ENCODE data around the gene TOGARAM2. TPM values are rescaled to one million over a fixed set of nuclear protein-coding genes. Genes with fewer than 3 reads are reported as not detected.
A peak's percentile ranks its signal among the peaks of the same experiment; 100 is the strongest.

TOGARAM2 gene
- total and polyA plus RNA-seq, 8 donors, result 0.43 to 3.5 (median 0.89) TPM; not detected in 1

DNA sequence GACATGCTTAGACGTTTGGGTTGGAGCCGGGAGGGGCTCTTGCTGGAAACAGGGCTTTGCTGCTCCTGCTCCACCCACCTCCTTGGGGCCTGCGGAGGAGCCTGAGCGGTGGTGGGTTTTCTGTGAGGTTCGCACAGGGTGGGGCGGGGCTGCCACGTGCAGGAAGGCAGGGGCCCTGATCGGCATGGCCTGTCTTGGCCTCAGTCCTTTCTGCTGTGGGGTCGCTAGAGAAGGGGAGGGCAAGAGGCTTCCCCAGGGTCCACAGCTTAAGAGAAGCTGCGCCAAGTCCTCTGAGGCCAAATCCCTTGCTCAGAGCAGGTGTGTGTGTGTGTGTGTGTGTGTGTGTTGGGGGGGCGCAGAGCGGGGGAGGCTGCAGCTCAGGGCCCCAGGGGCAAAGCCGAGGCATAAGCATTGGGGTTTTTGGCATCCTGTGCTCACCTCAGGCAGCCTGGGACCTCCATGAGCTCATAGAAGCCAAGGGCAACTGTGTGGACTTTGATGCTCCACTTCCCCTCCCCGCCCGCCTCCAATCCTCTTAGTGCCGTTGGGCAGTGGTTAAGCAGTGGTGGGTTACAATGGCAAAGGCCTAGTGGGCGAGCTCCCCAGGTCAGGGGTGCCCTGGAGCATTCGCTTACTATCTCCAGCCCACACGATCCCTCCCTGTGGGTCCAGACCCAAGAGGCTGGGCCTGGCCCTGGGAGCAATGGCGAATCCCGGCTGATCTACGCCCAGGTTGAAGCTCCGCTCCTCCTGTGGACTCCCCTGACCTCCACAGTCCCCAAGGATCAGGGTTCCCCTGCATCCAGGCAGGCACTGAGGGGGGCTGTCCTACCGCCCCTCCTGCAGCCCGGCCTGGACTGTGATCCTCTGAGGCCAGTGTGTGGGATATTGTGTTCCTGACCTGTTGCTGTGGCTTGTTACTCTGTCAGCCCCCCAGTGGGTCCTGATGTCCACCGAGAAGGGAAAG is 28.9 kb downstream of the TOGARAM2 start:
- H3K27ac ChIP-seq, result peak overlapping the region; percentile 28 to 79 (median 68)
- intact Hi-C loops (cut with DNase I; ENCODE audit: low total_unique reads), result no loop called here
- DNase-seq, result peak in 1 of 2 donors; percentile 34
- WGBS, 5 donors, result 75 to 88% (median 76%) methylated on average over 18 to 26 of the region's 26 CpGs
- no peaks in the 10 kb centered on the region for H3K27me3 ChIP-seq
- no peaks in the 10 kb centered on the region for H3K36me3 ChIP-seq
- H3K4me1 ChIP-seq, result peaks cover 23 to 48% (median 30%) of the 10 kb centered on the region in 4 donors
- no peak overlapping the region for H3K4me3 ChIP-seq
- TF ChIP-seq, protein P1, sequence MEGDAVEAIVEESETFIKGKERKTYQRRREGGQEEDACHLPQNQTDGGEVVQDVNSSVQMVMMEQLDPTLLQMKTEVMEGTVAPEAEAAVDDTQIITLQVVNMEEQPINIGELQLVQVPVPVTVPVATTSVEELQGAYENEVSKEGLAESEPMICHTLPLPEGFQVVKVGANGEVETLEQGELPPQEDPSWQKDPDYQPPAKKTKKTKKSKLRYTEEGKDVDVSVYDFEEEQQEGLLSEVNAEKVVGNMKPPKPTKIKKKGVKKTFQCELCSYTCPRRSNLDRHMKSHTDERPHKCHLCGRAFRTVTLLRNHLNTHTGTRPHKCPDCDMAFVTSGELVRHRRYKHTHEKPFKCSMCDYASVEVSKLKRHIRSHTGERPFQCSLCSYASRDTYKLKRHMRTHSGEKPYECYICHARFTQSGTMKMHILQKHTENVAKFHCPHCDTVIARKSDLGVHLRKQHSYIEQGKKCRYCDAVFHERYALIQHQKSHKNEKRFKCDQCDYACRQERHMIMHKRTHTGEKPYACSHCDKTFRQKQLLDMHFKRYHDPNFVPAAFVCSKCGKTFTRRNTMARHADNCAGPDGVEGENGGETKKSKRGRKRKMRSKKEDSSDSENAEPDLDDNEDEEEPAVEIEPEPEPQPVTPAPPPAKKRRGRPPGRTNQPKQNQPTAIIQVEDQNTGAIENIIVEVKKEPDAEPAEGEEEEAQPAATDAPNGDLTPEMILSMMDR (IDR thresholded peaks at IDR 0.05), result no peak
- TF ChIP-seq EP300 (IDR thresholded peaks at IDR 0.05), result no peak
- TF ChIP-seq POLR2A (IDR thresholded peaks at IDR 0.05), result no peak
- TF ChIP-seq POLR2AphosphoS5 (IDR thresholded peaks at IDR 0.05), result no peak
- H3K9me3 ChIP-seq, result no peaks in the 10 kb centered on the region

DNA sequence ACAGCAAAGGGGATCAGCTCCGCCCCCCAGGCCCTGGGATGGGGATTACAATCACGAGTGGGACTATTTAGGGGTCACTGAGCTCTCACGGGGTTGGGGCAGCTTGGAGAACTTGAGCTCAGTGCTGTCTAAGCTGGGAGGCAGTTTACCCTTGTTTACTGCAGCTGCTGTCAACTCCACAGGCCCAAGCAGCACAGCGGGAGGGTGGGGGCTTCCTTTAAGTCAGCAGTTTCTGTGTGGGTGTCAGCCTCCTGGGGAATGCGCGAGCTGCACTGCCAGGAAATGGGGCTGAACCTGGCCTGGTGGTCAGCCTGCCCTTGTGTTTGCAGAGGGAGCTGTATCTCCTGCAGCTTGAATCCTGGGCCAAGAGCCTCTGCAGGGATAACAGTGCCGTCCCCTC is 29.8 kb downstream of the TOGARAM2 start:
- 33 to 56% (median 42%) methylated on average over 7 of the region's 7 CpGs for whole genome bisulfite sequencing, 5 donors
- Histone ChIP-seq H3K9me3 (no peaks in the 10 kb centered on the region), H3K4me1 (peaks cover 23 to 58% (median 30%) of the 10 kb centered on the region in 4 donors), H3K27me3 (no peaks in the 10 kb centered on the region), H3K27ac (peak overlapping the region; percentile 58 to 79 (median 68)), H3K4me3 (no peak overlapping the region), H3K36me3 (no peaks in the 10 kb centered on the region)
- TF ChIP-seq POLR2AphosphoS5 (IDR thresholded peaks at IDR 0.05) (no peak), EP300 (IDR thresholded peaks at IDR 0.05) (no peak), POLR2A (IDR thresholded peaks at IDR 0.05) (no peak)
- TF ChIP-seq, protein P1 (IDR thresholded peaks at IDR 0.05), result no peak
- DNase-seq, result peak; percentile 38 to 84
- intact Hi-C loops (cut with DNase I; ENCODE audit: low total_unique reads), result no loop called here

DNA sequence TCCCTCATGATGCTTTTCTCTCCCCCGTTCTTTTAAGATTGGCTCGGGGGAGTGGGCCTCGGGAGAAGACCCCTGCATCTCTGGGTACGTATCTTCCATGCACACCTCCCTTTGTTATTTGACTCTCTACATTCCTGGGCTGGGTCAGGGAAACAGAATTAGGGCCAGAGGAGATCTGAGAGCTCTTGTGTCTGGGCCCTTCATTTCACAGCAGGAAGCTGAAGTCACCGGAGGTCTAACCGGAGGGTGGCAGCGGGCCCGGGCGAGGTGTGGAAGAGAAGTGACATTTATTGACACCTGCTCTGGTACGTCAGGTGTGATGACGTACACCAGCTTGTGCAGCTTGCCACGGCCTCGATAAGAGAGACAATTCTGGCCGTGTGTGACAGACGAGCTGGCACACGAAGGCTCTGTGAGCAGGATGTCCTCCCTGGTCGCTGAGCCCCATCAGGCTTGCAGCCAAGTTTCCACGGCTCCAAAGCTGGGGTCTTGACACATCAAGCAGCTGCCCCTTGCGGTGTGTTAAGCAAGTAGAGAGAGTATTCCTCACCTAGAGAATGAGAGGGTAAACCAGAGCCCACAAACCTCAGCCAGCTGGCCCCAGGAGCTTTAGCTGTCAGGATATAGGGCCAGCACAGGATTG is 30.4 kb downstream of the TOGARAM2 start:
- TF ChIP-seq POLR2A (IDR thresholded peaks at IDR 0.05), result no peak
- no peak for TF ChIP-seq EP300 (IDR thresholded peaks at IDR 0.05)
- peak in 2 of 3 donors; percentile 52 to 56 for TF ChIP-seq POLR2AphosphoS5 (IDR thresholded peaks at IDR 0.05)
- TF ChIP-seq, protein P1 (IDR thresholded peaks at IDR 0.05), result no peak
- Histone ChIP-seq H3K36me3 (no peaks in the 10 kb centered on the region), H3K4me1 (peaks cover 23 to 64% (median 30%) of the 10 kb centered on the region in 4 donors), H3K27ac (peak overlapping the region; percentile 58 to 79 (median 68)), H3K9me3 (no peaks in the 10 kb centered on the region), H3K27me3 (no peaks in the 10 kb centered on the region), H3K4me3 (no peak overlapping the region)
- intact Hi-C loops (cut with DNase I; ENCODE audit: low total_unique reads), result no loop called here
- 21 to 36% (median 25%) methylated on average over 13 to 19 of the region's 19 CpGs for WGBS, 5 donors
- peak; percentile 73 to 76 for DNase-seq

DNA sequence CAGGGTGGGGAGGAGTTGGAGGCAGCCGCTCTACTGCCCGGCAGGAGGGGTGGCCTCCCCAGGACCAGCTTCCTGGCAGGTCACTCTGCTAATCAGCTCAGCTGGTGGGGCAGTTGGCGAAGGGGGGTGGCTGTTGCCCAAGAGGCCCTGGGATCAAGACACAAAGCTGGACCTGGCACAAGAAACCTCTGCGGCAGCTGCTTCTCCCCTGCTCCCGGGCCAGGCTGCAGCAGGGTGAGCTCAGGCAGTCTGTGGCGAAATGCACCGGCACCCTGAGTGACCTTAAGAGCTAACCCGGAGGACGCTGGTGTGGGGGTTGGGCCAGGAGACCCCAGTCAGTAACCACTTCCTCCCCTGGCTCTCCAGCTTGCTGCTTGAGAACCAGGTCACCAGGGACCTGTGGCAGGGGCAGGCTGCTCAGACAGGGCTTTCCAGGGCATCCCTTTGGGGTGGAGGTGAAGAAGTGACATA is 31.1 kb downstream of the TOGARAM2 start:
- DNase-seq, result peak; percentile 51 to 67
- intact Hi-C loops (cut with DNase I; ENCODE audit: low total_unique reads), result no loop called here
- no peak overlapping the region for H3K4me3 ChIP-seq
- H3K27ac ChIP-seq, result peak overlapping the region; percentile 22 to 79 (median 68)
- no peaks in the 10 kb centered on the region for H3K9me3 ChIP-seq
- 13 to 32% (median 15%) methylated on average over 8 to 9 of the region's 9 CpGs for WGBS, 5 donors
- no peaks in the 10 kb centered on the region for H3K27me3 ChIP-seq
- H3K4me1 ChIP-seq, result peaks cover 23 to 71% (median 30%) of the 10 kb centered on the region in 4 donors
- TF ChIP-seq POLR2A (IDR thresholded peaks at IDR 0.05) (no peak), POLR2AphosphoS5 (IDR thresholded peaks at IDR 0.05) (no peak), EP300 (IDR thresholded peaks at IDR 0.05) (no peak)
- TF ChIP-seq, protein P1 (IDR thresholded peaks at IDR 0.05), result no peak
- H3K36me3 ChIP-seq, result no peaks in the 10 kb centered on the region
